ENCODE data around the gene LSG1. TPM values are rescaled to one million over a fixed set of nuclear protein-coding genes. Genes with fewer than 3 reads are reported as not detected.

The LSG1 gene
- total and polyA plus RNA-seq, 2 donors from 2014 or later = 14.8 to 33.3 TPM

GRCh38 chr3:194661946-194662345 lies 10.0 kb downstream of the LSG1 start:
- no peak for FAIRE-seq
- no peak for TF ChIP-seq CTCF (IDR thresholded peaks at IDR 0.05; ENCODE audit: borderline replicate concordance, extremely low read depth, insufficient read depth)
- H3K4me1 ChIP-seq (ENCODE audit: control insufficient read depth in 2 of 3, insufficient read depth in 2 of 3, low read depth in 1 of 3, low read length in 3 of 3) = no peaks in the 10 kb centered on the region
- no peak overlapping the region for H3K9ac ChIP-seq (ENCODE audit: low read length in 3 of 3)
- intact Hi-C loops (cut with DNase I) = no loop called here
- no peak for DNase-seq
- no peaks in the 10 kb centered on the region for H3K9me3 ChIP-seq (ENCODE audit: control insufficient read depth in 2 of 3, insufficient read depth in 1 of 3, low read length in 3 of 3)
- H3K36me3 ChIP-seq (ENCODE audit: control insufficient read depth in 2 of 3, insufficient read depth in 3 of 3, low read length in 3 of 3) = peaks cover 11 to 49% (median 27%) of the 10 kb centered on the region in 3 donors
- H3K27me3 ChIP-seq (ENCODE audit: control insufficient read depth, insufficient read depth, low read length) = no peaks in the 10 kb centered on the region
- H3K27ac ChIP-seq (ENCODE audit: low read depth in 2 of 2, low read length in 2 of 2) = no peak overlapping the region
- no peak overlapping the region for H3K4me3 ChIP-seq (ENCODE audit: low read length in 3 of 3)

- no peak overlapping the region for H3K4me3 ChIP-seq (ENCODE audit: low read length in 3 of 3)
- intact Hi-C loops (cut with DNase I) = no loop called here
- H3K27me3 ChIP-seq (ENCODE audit: control insufficient read depth, insufficient read depth, low read length) = no peaks in the 10 kb centered on the region
- H3K36me3 ChIP-seq (ENCODE audit: control insufficient read depth in 2 of 3, insufficient read depth in 3 of 3, low read length in 3 of 3) = peaks cover 11 to 49% (median 23%) of the 10 kb centered on the region in 3 donors
- FAIRE-seq (no peak), DNase-seq (no peak)
- H3K9ac ChIP-seq (ENCODE audit: low read length in 3 of 3) = no peak overlapping the region
- H3K9me3 ChIP-seq (ENCODE audit: control insufficient read depth in 2 of 3, insufficient read depth in 1 of 3, low read length in 3 of 3) = no peaks in the 10 kb centered on the region
- H3K27ac ChIP-seq (ENCODE audit: low read depth in 2 of 2, low read length in 2 of 2) = no peak overlapping the region
- H3K4me1 ChIP-seq (ENCODE audit: control insufficient read depth in 2 of 3, insufficient read depth in 2 of 3, low read depth in 1 of 3, low read length in 3 of 3) = no peaks in the 10 kb centered on the region
- no peak for TF ChIP-seq CTCF (IDR thresholded peaks at IDR 0.05; ENCODE audit: borderline replicate concordance, extremely low read depth, insufficient read depth)
Measured at GRCh38 chr3:194661374-194661773, 10.6 kb downstream of the LSG1 start.

- DNase-seq = no peak
- Histone ChIP-seq H3K27ac (ENCODE audit: low read depth in 2 of 2, low read length in 2 of 2) (no peak overlapping the region), H3K36me3 (ENCODE audit: control insufficient read depth in 2 of 3, insufficient read depth in 3 of 3, low read length in 3 of 3) (peaks cover 4 to 35% (median 14%) of the 10 kb centered on the region in 3 donors), H3K4me1 (ENCODE audit: control insufficient read depth in 2 of 3, insufficient read depth in 2 of 3, low read depth in 1 of 3, low read length in 3 of 3) (no peaks in the 10 kb centered on the region), H3K9me3 (ENCODE audit: control insufficient read depth in 2 of 3, insufficient read depth in 1 of 3, low read length in 3 of 3) (no peaks in the 10 kb centered on the region), H3K9ac (ENCODE audit: low read length in 3 of 3) (no peak overlapping the region), H3K27me3 (ENCODE audit: control insufficient read depth, insufficient read depth, low read length) (no peaks in the 10 kb centered on the region), H3K4me3 (ENCODE audit: low read length in 3 of 3) (no peak overlapping the region)
- intact Hi-C loops (cut with DNase I) = no loop called here
- no peak for FAIRE-seq
- TF ChIP-seq CTCF (IDR thresholded peaks at IDR 0.05; ENCODE audit: borderline replicate concordance, extremely low read depth, insufficient read depth) = no peak
Measured at GRCh38 chr3:194659778-194660177, 12.2 kb downstream of the LSG1 start.

Measured in kidney (tissue), 14 donors.